ENCODE results near the gene NR1I3.

The NR1I3 gene

DNA sequence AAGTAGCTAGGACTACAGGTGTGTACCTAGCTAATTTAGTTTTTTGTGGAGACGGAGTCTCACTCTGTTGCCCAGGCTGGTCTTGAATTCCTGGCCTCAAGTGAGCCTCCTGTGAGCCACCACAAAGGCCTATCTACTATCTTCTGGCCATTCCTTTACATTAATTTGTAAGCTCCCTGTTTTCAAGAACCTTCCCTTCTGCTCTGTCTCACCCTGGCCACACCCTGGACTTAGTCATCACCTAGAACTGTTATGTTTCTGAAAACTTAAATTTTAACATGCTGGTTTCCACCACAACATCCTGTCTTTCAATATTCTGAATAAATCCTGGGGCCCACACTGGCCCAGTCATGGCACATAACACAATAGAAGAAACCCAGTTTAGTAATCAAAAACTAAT, 55.8 kb downstream of the NR1I3 start:
- Histone ChIP-seq H3K36me3 (no peaks in the 10 kb centered on the region), H3K4me3 (ENCODE audit: low read depth, low read length) (no peak overlapping the region), H3K27ac (no peak overlapping the region), H3K27me3 (ENCODE audit: insufficient read depth, low read depth, severe bottlenecking) (no peaks in the 10 kb centered on the region), H3K9me3 (ENCODE audit: severe bottlenecking) (no peaks in the 10 kb centered on the region)
- TF ChIP-seq, protein P1, sequence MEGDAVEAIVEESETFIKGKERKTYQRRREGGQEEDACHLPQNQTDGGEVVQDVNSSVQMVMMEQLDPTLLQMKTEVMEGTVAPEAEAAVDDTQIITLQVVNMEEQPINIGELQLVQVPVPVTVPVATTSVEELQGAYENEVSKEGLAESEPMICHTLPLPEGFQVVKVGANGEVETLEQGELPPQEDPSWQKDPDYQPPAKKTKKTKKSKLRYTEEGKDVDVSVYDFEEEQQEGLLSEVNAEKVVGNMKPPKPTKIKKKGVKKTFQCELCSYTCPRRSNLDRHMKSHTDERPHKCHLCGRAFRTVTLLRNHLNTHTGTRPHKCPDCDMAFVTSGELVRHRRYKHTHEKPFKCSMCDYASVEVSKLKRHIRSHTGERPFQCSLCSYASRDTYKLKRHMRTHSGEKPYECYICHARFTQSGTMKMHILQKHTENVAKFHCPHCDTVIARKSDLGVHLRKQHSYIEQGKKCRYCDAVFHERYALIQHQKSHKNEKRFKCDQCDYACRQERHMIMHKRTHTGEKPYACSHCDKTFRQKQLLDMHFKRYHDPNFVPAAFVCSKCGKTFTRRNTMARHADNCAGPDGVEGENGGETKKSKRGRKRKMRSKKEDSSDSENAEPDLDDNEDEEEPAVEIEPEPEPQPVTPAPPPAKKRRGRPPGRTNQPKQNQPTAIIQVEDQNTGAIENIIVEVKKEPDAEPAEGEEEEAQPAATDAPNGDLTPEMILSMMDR (IDR thresholded peaks at IDR 0.05; ENCODE audit: low read depth, low read length), result no peak
- DNase-seq, result no peak

DNA sequence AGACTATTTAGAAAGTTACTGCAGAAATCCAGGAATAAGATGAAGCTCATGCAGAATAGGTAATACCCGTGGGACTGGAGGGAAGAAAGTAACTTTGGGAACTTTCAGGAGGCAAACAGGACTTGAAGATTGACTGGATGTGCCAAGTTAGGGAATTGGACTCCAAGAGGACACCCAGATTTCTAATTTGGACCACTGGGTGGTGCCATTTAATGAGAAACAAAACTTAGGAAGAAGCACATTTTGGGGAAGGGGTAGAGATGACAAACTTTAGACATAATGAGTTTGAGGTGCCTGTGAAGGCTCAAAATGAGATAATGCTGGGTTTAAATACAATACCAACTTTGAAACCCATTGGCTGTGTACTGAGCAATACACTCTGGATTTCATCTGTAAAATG, 57.4 kb downstream of the NR1I3 start:
- TF ChIP-seq, protein P1 (IDR thresholded peaks at IDR 0.05; ENCODE audit: low read depth, low read length), result peak; percentile 39; the same call in 1 of the 2 replicates
- H3K27me3 ChIP-seq (ENCODE audit: insufficient read depth, low read depth, severe bottlenecking), result no peaks in the 10 kb centered on the region
- DNase-seq, result no peak

DNA sequence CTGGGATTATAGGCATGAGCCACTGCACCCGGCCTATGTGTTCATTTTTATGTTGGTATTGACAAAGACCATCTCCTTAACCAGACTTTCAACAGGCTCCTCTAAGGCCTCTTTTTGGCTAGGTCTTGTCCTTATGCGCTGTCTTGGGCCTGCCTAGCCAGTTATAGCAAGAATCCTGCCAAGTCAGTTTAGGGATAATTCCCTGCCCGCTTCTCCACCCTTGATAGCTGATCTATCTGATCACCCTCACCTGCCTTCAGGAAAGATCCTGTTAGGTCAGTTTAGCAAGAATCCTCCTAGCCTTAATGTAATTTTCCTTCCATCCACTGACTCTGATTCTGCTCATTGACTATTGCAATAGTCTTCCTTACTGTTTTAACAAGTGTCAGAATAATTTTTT, 58.3 kb downstream of the NR1I3 start:
- H3K27me3 ChIP-seq (ENCODE audit: insufficient read depth, low read depth, severe bottlenecking), result no peaks in the 10 kb centered on the region
- H3K4me3 ChIP-seq (ENCODE audit: low read depth, low read length), result no peak overlapping the region
- no peak overlapping the region for H3K27ac ChIP-seq
- DNase-seq, result no peak
- TF ChIP-seq, protein P1 (IDR thresholded peaks at IDR 0.05; ENCODE audit: low read depth, low read length), result no peak
- H3K9me3 ChIP-seq (ENCODE audit: severe bottlenecking), result no peaks in the 10 kb centered on the region
- H3K36me3 ChIP-seq, result peaks cover 13% of the 10 kb centered on the region

More for the DNA sequence above, 57.4 kb downstream of the NR1I3 start:
- Histone ChIP-seq H3K4me3 (ENCODE audit: low read depth, low read length) (no peak overlapping the region), H3K9me3 (ENCODE audit: severe bottlenecking) (no peaks in the 10 kb centered on the region), H3K27ac (no peak overlapping the region), H3K36me3 (peaks cover 3% of the 10 kb centered on the region)

All from WERI-Rb-1 (cell line).